ENCODE data around the gene PCCA.

DNA sequence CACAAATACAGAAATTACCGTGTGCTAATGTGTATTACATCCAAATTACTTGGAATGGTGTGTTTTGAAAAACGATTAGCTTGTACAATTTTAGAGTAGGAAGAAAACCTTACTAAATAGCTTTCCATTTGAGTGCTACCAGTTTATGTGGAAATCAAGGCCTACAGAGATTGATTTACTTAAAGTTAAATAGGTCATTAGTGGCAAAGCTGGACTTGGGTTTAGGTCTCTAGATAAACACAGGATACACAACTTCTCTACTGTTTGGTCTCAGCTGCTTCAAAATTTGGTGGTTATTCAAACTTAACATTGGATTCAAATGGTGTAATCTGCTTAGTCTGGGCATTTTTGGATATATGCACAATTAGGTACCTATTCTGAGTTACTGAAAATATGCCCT lies 21.4 kb downstream of the PCCA start:
- TF ChIP-seq, protein P1, sequence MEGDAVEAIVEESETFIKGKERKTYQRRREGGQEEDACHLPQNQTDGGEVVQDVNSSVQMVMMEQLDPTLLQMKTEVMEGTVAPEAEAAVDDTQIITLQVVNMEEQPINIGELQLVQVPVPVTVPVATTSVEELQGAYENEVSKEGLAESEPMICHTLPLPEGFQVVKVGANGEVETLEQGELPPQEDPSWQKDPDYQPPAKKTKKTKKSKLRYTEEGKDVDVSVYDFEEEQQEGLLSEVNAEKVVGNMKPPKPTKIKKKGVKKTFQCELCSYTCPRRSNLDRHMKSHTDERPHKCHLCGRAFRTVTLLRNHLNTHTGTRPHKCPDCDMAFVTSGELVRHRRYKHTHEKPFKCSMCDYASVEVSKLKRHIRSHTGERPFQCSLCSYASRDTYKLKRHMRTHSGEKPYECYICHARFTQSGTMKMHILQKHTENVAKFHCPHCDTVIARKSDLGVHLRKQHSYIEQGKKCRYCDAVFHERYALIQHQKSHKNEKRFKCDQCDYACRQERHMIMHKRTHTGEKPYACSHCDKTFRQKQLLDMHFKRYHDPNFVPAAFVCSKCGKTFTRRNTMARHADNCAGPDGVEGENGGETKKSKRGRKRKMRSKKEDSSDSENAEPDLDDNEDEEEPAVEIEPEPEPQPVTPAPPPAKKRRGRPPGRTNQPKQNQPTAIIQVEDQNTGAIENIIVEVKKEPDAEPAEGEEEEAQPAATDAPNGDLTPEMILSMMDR (IDR thresholded peaks at IDR 0.05), result no peak
- no peak for TF ChIP-seq POLR2A (IDR thresholded peaks at IDR 0.05)

Data from adrenal gland (tissue), 5 donors.